IMR-90 (cell line): ENCODE measurements around the gene ADCYAP1R1. TPM values are rescaled to one million over a fixed set of nuclear protein-coding genes. Genes with fewer than 3 reads are reported as not detected.

Source experiments
- ATAC-seq: fragments of 200-7000 bp; cut with Tn5 transposase; 2 replicates; pipeline ENCODE4 v1.9.1; 2020; ENCODE audit warnings: low read depth, mild to moderate bottlenecking, moderate library complexity
- BruUV-seq: library from RNA; stranded (reverse); fragments of 400-500 nt; replicated peaks from 2 replicates; lab custom pipeline; 2021; lab: Mats Ljungman, UMichigan
- CTCF ChIA-PET: fragments of 300-600 bp; formaldehyde crosslinking; extraction: SDS; loops from one replicate; lab custom pipeline; 2021; ENCODE audit warnings: antibody characterized with exemption; lab: Yijun Ruan, JAX
- POLR2A ChIA-PET: fragments of 300-600 bp; sonication (Branson Sonifier 250); formaldehyde crosslinking; loops from one replicate; lab custom pipeline; 2022; ENCODE audit warnings: antibody characterized with exemption; ENCODE audit not compliant: unreplicated experiment; lab: Charles Lee
- DNase-seq: peaks from one replicate; pipeline ENCODE4 v3.0.0; 2013
- H2AFZ ChIP-seq: replicated peaks from 2 replicates; pipeline ENCODE3; 2013; ENCODE audit warnings: low read length, mild to moderate bottlenecking; ENCODE audit not compliant: poor library complexity
- H2AK5ac ChIP-seq: 2 replicates; pipeline ENCODE4 v1.6.1; 2013; ENCODE audit warnings: low read depth, low read length, inconsistent platforms
- H2AK9ac ChIP-seq: replicated peaks from 2 replicates; pipeline ENCODE3; 2013; ENCODE audit warnings: mild to moderate bottlenecking, low read depth, low read length, moderate library complexity; ENCODE audit not compliant: poor library complexity
- H2BK120ac ChIP-seq: 2 replicates; pipeline ENCODE4 v1.6.1; 2013; ENCODE audit warnings: low read depth, low read length, inconsistent platforms
- H2BK15ac ChIP-seq: 3 replicates; pipeline ENCODE4 v1.6.1; 2013; ENCODE audit warnings: low read depth, low read length, inconsistent platforms
- H2BK20ac ChIP-seq: 2 replicates; pipeline ENCODE4 v1.6.1; 2013; ENCODE audit warnings: low read depth, mild to moderate bottlenecking, inconsistent platforms, low read length, moderate library complexity
- H2BK5ac ChIP-seq: 2 replicates; pipeline ENCODE4 v1.6.1; 2013; ENCODE audit warnings: mild to moderate bottlenecking, low read depth, low read length, inconsistent platforms; ENCODE audit not compliant: poor library complexity, severe bottlenecking
- H3K14ac ChIP-seq: replicated peaks from 2 replicates; pipeline ENCODE4 v1.6.1; 2013; ENCODE audit warnings: low read depth, low read length, inconsistent platforms
- H3K18ac ChIP-seq: 2 replicates; pipeline ENCODE4 v1.6.1; 2013; ENCODE audit warnings: low read depth, low read length, control low read depth
- H3K23ac ChIP-seq: 2 replicates; pipeline ENCODE4 v1.6.1; 2013; ENCODE audit warnings: low read depth, low read length, inconsistent platforms
- H3K27ac ChIP-seq: 2 replicates; pipeline ENCODE4 v1.5.1; 2013; ENCODE audit warnings: mild to moderate bottlenecking, control low read depth, low read length; ENCODE audit not compliant: insufficient read depth
- H3K27me3 ChIP-seq: 2 replicates; pipeline ENCODE4 v1.6.1; 2013; ENCODE audit warnings: low read length; ENCODE audit not compliant: control insufficient read depth, insufficient read depth
- H3K36me3 ChIP-seq: 2 replicates; pipeline ENCODE4 v1.6.1; 2013; ENCODE audit warnings: low read length, mixed read lengths; ENCODE audit not compliant: control insufficient read depth, insufficient read depth
- H3K4ac ChIP-seq: 2 replicates; pipeline ENCODE4 v1.6.1; 2013; ENCODE audit warnings: low read depth, low read length, inconsistent platforms
- H3K4me1 ChIP-seq: 2 replicates; pipeline ENCODE4 v1.6.1; 2013; ENCODE audit warnings: low read length, mixed read lengths; ENCODE audit not compliant: control insufficient read depth, insufficient read depth
- H3K4me2 ChIP-seq: 2 replicates; pipeline ENCODE4 v1.6.1; 2013; ENCODE audit warnings: low read depth, mild to moderate bottlenecking, control low read depth, low read length, moderate library complexity
- H3K4me3 ChIP-seq: 2 replicates; pipeline ENCODE4 v1.5.1; 2013; ENCODE audit warnings: low read depth, mild to moderate bottlenecking, control low read depth, low read length, moderate library complexity; ENCODE audit not compliant: insufficient read depth
- H3K56ac ChIP-seq: 2 replicates; pipeline ENCODE4 v1.6.1; 2013; ENCODE audit warnings: low read length, inconsistent platforms; ENCODE audit not compliant: insufficient read depth; ENCODE audit errors: extremely low read depth
- H3K79me1 ChIP-seq, 2 experiments: 2 replicates each; pipeline ENCODE4 v1.6.1; 2013; ENCODE audit warnings: low read length in 2 of 2, inconsistent platforms in 1 of 2, low read depth in 1 of 2
- H3K9ac ChIP-seq: 2 replicates; pipeline ENCODE4 v1.6.1; 2013; ENCODE audit warnings: low read depth, low read length, control low read depth
- H3K9me1 ChIP-seq: 2 replicates; pipeline ENCODE4 v1.6.1; 2013; ENCODE audit warnings: low read length, inconsistent platforms; ENCODE audit not compliant: insufficient read depth
- H3K9me3 ChIP-seq: 2 replicates; pipeline ENCODE4 v1.6.1; 2013; ENCODE audit warnings: low read length; ENCODE audit not compliant: control insufficient read depth, insufficient read depth
- H4K20me1 ChIP-seq: 2 replicates; pipeline ENCODE4 v1.6.1; 2013; ENCODE audit warnings: low read length, inconsistent platforms; ENCODE audit not compliant: insufficient read depth
- H4K5ac ChIP-seq: 2 replicates; pipeline ENCODE4 v1.6.1; 2013; ENCODE audit warnings: mild to moderate bottlenecking, low read depth, low read length, control low read depth
- H4K8ac ChIP-seq, 2 experiments: 2 replicates each; pipeline ENCODE4 v1.6.1; 2013; ENCODE audit warnings: low read depth in 2 of 2, low read length in 2 of 2, control low read depth in 1 of 2, inconsistent platforms in 1 of 2
- H4K91ac ChIP-seq: 2 replicates; pipeline ENCODE4 v1.6.1; 2013; ENCODE audit warnings: low read depth, low read length, inconsistent platforms; ENCODE audit not compliant: insufficient read depth
- CEBPB ChIP-seq: IDR thresholded peaks from 2 replicates; pipeline ENCODE4 v1.6.1; 2012; ENCODE audit warnings: low read depth, low read length, improper control_type of control experiment
- CHD1 ChIP-seq: IDR thresholded peaks from 2 replicates; pipeline ENCODE4 v1.6.1; 2012; ENCODE audit warnings: low read depth, low read length, improper control_type of control experiment
- FOS ChIP-seq: fragments of 150-350 bp; IDR thresholded peaks from 2 replicates; pipeline ENCODE4 v1.6.1; 2016; ENCODE audit warnings: low read depth, low read length
- MAFK ChIP-seq: IDR thresholded peaks from 2 replicates; pipeline ENCODE4 v1.6.1; 2012; ENCODE audit warnings: low read depth, low read length, improper control_type of control experiment
- MAZ ChIP-seq: IDR thresholded peaks from 2 replicates; pipeline ENCODE4 v1.6.1; 2012; ENCODE audit warnings: low read depth, mild to moderate bottlenecking, low read length, improper control_type of control experiment, moderate library complexity, borderline replicate concordance
- MXI1 ChIP-seq: IDR thresholded peaks from 2 replicates; pipeline ENCODE4 v1.6.1; 2012; ENCODE audit warnings: low read depth, mild to moderate bottlenecking, low read length, moderate library complexity, borderline replicate concordance
- NFE2L2 ChIP-seq: fragments of 150-350 bp; IDR thresholded peaks from 2 replicates; pipeline ENCODE4 v1.6.1; 2016; ENCODE audit warnings: low read depth, mild to moderate bottlenecking, low read length
- POLR2A ChIP-seq: IDR thresholded peaks from 2 replicates; pipeline ENCODE4 v1.6.1; 2012; ENCODE audit warnings: mild to moderate bottlenecking, low read depth, low read length
- RAD21 ChIP-seq: IDR thresholded peaks from 2 replicates; pipeline ENCODE4 v1.6.1; 2012; ENCODE audit warnings: low read length, improper control_type of control experiment
- RCOR1 ChIP-seq: IDR thresholded peaks from 2 replicates; pipeline ENCODE4 v1.6.1; 2012; ENCODE audit warnings: mild to moderate bottlenecking, low read length, improper control_type of control experiment; ENCODE audit not compliant: insufficient replicate concordance
- RFX5 ChIP-seq: IDR thresholded peaks from 2 replicates; pipeline ENCODE4 v1.8.0; 2012; ENCODE audit warnings: low read depth, mild to moderate bottlenecking, low read length, moderate library complexity
- SMC3 ChIP-seq: fragments of 150-350 bp; IDR thresholded peaks from 2 replicates; pipeline ENCODE4 v1.6.1; 2016; ENCODE audit warnings: low read depth, mild to moderate bottlenecking, antibody characterized with exemption, low read length, moderate library complexity
- WGBS, 2 experiments: methylation state at CpG; one replicate each; pipeline versions ENCODE4 v1.1.5 to v1.1.7; 2013; ENCODE audit warnings: missing lambda C conversion rate in 2 of 2; ENCODE audit not compliant: insufficient read length in 1 of 2; ENCODE audit errors: extremely low coverage in 2 of 2; 5-methylcytosine and 5-hydroxymethylcytosine counted together
- dilution Hi-C: fragments of 300-500 bp; cut with HindIII; formaldehyde crosslinking; loops from one replicate; pipeline ENCODE4 v1.14.3; 2018; ENCODE audit warnings: low sequenced_read_pairs; ENCODE audit not compliant: unreplicated experiment
- in situ Hi-C: fragments of 300-500 bp; cut with MboI; formaldehyde crosslinking; loops from 3 replicates; pipeline ENCODE4 v1.14.3; 2019; ENCODE audit warnings: low sequenced_read_pairs, inconsistent platforms, mixed read lengths
- intact Hi-C: fragments of 100-400 bp; cut with micrococcal nuclease; formaldehyde crosslinking; loops from 2 replicates; pipeline ENCODE4 v1.10.0; 2022
- polyA plus RNA-seq, 3 experiments: library from polyadenylated mRNA; depleted of rRNA; stranded (reverse); fragments of >200 nt; gene quantifications; 2 replicates each; pipeline ENCODE4 v1.2.3, GENCODE V29; 2012; ENCODE audit warnings: low replicate concordance in 1 of 3
- total RNA-seq: library from RNA; depleted of rRNA; stranded (reverse); fragments of >200 nt; gene quantifications from 2 replicates; pipeline ENCODE4 v1.2.3, GENCODE V29; 2012
- TF ChIP-seq, protein P1 (sequence below): fragments of 150-350 bp; IDR thresholded peaks from 2 replicates; pipeline ENCODE4 v1.6.1; 2016; ENCODE audit warnings: low read depth, mild to moderate bottlenecking, low read length, moderate library complexity, borderline replicate concordance
- TF ChIP-seq, protein P2 (sequence below): conservative IDR thresholded peaks from 2 replicates; pipeline ENCODE4 v1.5.1; 2012; ENCODE audit warnings: mild to moderate bottlenecking, low read depth, low read length, improper control_type of control experiment
- TF ChIP-seq, protein P3 (sequence below): fragments of 150-350 bp; IDR thresholded peaks from 2 replicates; pipeline ENCODE4 v1.6.1; 2017; ENCODE audit warnings: mild to moderate bottlenecking, antibody characterized with exemption, low read length, low read depth

Gene ADCYAP1R1
- total and polyA plus RNA-seq, 2 of the 4 experiments (the other 2 are of a cell fraction), result not detected

DNA sequence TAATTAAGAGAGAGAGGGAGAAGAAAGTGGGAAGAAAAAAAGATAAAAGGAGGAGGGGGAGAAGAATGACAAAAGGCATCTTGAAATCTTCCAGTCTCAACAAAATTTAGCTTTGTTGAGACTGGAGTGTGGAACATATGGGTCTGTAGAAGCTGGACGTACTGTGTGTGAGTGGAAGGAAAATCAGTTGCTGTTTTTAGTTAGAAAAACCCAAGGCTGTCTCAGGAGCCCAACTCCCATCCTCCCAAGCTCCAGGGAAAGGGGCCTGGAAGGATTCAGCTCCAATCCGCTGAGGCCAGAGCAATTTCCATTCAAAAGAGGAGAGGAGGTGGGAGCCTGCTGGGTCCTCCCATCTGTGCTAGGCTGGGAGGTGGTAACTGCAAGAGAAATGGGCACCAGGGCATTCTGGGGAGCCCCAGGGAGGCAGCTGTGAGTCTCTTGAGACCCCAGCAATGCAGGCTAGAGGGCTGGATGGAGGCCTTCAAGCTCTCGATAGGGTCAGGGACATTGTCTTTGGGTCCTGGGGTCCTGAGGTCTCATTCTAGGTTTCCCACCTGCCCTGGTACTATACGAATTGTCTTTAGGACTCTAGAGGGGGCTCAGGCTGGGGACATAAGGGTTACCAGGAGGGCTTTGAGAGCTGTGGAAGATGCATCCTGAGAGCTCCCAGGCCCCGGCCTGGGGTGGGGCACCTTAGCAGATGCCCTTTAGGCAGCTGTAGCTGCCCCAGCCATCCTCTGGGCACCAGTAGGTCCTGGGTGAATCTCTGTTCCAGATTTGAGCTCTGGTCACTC is 21.4 kb downstream of the ADCYAP1R1 start:
- no peak overlapping the region for H3K4me2 ChIP-seq
- WGBS, 2 experiments, result 37% methylated on average over 2 of the region's 5 CpGs; no CpG with 5 or more reads in 1 of the 2 experiments
- POLR2A ChIA-PET, result no interaction called here
- H3K4me1 ChIP-seq, result no peaks in the 10 kb centered on the region
- in situ Hi-C loops, result no loop called here
- CTCF ChIA-PET, result no interaction called here
- ATAC-seq (no peak), DNase-seq (no peak)
- no TSS peak for BruUV-seq
- peaks cover 5% of the 10 kb centered on the region; the same call in 1 of the 2 replicates for H3K9me1 ChIP-seq
- no peak overlapping the region for H4K8ac ChIP-seq
- no peaks in the 10 kb centered on the region for H4K20me1 ChIP-seq
- no peaks in the 10 kb centered on the region for H3K9me3 ChIP-seq
- H3K14ac ChIP-seq, result no peak overlapping the region
- no peak overlapping the region for H2BK15ac ChIP-seq
- H3K4me3 ChIP-seq, result no peak overlapping the region
- H3K56ac ChIP-seq, result no peak overlapping the region
- H4K5ac ChIP-seq, result no peak overlapping the region
- H3K9ac ChIP-seq, result no peak overlapping the region
- H2BK20ac ChIP-seq, result no peak overlapping the region
- no peak overlapping the region for H2AK5ac ChIP-seq
- no peak overlapping the region for H3K23ac ChIP-seq
- H3K36me3 ChIP-seq, result no peaks in the 10 kb centered on the region
- H3K27ac ChIP-seq, result no peak overlapping the region
- peaks cover 8% of the 10 kb centered on the region; the same call in 1 of the 2 replicates for H3K27me3 ChIP-seq
- no peak overlapping the region for H3K18ac ChIP-seq
- no peaks in the 10 kb centered on the region for H3K79me1 ChIP-seq
- H2AFZ ChIP-seq, result no peak overlapping the region
- intact Hi-C loops, result no loop called here
- H3K4ac ChIP-seq, result no peak overlapping the region
- H2BK5ac ChIP-seq, result no peak overlapping the region
- H4K91ac ChIP-seq, result no peak overlapping the region
- dilution Hi-C loops, result no loop called here
- H2BK120ac ChIP-seq, result no peak overlapping the region
- H2AK9ac ChIP-seq, result no peak overlapping the region
- no peak for TF ChIP-seq SMC3
- TF ChIP-seq MAFK, result no peak
- no peak for TF ChIP-seq FOS
- no peak for TF ChIP-seq MXI1
- no peak for TF ChIP-seq RCOR1
- TF ChIP-seq NFE2L2, result no peak
- TF ChIP-seq, protein P1, sequence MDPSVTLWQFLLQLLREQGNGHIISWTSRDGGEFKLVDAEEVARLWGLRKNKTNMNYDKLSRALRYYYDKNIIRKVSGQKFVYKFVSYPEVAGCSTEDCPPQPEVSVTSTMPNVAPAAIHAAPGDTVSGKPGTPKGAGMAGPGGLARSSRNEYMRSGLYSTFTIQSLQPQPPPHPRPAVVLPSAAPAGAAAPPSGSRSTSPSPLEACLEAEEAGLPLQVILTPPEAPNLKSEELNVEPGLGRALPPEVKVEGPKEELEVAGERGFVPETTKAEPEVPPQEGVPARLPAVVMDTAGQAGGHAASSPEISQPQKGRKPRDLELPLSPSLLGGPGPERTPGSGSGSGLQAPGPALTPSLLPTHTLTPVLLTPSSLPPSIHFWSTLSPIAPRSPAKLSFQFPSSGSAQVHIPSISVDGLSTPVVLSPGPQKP, result no peak
- no peak for TF ChIP-seq RAD21
- no peak for TF ChIP-seq POLR2A
- no peak for TF ChIP-seq RFX5
- no peak for TF ChIP-seq CHD1
- TF ChIP-seq, protein P2, sequence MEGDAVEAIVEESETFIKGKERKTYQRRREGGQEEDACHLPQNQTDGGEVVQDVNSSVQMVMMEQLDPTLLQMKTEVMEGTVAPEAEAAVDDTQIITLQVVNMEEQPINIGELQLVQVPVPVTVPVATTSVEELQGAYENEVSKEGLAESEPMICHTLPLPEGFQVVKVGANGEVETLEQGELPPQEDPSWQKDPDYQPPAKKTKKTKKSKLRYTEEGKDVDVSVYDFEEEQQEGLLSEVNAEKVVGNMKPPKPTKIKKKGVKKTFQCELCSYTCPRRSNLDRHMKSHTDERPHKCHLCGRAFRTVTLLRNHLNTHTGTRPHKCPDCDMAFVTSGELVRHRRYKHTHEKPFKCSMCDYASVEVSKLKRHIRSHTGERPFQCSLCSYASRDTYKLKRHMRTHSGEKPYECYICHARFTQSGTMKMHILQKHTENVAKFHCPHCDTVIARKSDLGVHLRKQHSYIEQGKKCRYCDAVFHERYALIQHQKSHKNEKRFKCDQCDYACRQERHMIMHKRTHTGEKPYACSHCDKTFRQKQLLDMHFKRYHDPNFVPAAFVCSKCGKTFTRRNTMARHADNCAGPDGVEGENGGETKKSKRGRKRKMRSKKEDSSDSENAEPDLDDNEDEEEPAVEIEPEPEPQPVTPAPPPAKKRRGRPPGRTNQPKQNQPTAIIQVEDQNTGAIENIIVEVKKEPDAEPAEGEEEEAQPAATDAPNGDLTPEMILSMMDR, result no peak
- no peak for TF ChIP-seq MAZ
- TF ChIP-seq CEBPB, result no peak
- TF ChIP-seq, protein P3, sequence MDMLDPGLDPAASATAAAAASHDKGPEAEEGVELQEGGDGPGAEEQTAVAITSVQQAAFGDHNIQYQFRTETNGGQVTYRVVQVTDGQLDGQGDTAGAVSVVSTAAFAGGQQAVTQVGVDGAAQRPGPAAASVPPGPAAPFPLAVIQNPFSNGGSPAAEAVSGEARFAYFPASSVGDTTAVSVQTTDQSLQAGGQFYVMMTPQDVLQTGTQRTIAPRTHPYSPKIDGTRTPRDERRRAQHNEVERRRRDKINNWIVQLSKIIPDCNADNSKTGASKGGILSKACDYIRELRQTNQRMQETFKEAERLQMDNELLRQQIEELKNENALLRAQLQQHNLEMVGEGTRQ, result no peak
